GM19397 (cell line): ENCODE measurements around the gene MAL.

Experiments
- ATAC-seq: cut with Tn5 transposase; IDR thresholded peaks from one replicate; pipeline ENCODE4 v1.9.1; 2021; ENCODE audit warnings: mild to moderate bottlenecking, moderate library complexity; ENCODE audit not compliant: unreplicated experiment

The MAL gene

GRCh38 chr2:95015261-95015912 lies 10.1 kb upstream of the MAL start:
- no peak for ATAC-seq

DNA sequence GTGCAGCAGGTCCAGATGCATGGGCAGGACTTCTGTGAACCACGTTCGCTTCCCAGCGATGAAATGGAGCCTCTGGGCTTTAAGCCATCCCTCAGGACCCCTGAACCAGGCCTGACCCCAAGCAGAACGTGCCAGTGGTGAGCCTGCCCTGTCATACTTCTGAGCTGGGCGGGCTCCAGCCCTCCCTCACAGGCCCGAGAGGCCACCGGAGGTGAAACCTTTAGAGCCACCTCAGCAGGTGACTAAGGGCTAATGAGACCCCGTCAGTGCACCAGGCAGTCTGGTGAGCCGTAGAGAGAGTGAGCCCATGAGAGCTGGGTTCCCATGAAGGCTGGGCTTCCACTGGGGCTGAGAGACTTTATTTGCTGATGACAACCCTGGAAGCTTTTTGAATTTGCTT lies 8.9 kb upstream of the MAL start:
- no peak for ATAC-seq

GRCh38 chr2:95017071-95017501 lies 8.4 kb upstream of the MAL start:
- ATAC-seq: no peak

DNA sequence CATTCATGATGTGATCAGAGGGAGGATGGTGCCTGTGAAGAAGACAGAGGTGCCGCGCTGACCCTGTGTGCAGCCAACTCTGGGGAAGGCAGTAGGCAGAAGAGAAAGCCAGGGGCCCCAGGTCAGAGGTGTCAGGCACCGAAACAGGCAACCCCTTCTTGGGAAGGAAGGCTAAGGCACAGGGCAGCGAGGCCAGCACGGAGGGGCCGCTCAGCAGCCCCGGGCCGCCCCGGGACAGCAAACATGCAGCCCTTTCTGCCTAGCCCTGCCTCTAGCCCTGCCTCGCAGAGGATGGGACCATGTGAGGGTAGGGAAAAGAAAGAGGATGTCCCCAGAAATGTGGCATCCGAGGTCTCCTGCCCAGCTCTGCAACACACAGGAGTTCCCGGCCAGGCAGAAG lies 7.7 kb upstream of the MAL start:
- no peak for ATAC-seq

GRCh38 chr2:95018301-95018700 lies 7.2 kb upstream of the MAL start:
- ATAC-seq: no peak

DNA sequence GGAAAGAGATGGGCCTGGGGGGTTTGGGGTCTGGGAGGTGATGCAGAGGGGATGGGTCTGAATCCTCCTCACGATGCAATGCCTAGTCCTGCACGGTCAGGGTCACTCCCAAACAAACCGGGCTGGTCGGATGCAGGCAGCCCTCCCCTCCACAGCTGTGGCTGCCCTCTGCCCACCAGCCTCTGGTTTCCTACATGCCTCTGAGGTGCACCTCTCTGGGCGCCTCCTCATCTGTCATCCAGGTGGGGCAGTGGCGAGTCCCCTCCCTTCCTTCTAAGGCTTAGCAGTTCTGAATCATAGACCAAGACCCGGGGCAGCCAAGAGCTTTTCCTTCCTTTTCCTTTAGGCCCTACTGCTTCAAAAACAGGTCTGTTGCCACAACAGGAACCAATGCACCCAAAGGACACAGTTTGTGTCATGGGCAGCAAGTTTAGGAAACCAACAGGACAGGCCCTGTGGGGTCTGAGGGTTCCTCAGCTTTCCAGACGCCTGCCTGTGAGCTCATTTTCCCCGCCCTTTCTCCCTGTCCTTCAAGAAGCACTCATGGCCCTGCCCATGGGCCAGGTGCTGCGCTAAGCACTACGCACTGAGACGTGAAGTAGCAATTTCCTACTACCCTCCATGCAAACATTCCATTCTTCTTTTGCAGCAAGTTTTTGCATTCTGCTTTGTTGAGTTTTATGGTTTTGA lies 6.5 kb upstream of the MAL start:
- ATAC-seq: no peak

DNA sequence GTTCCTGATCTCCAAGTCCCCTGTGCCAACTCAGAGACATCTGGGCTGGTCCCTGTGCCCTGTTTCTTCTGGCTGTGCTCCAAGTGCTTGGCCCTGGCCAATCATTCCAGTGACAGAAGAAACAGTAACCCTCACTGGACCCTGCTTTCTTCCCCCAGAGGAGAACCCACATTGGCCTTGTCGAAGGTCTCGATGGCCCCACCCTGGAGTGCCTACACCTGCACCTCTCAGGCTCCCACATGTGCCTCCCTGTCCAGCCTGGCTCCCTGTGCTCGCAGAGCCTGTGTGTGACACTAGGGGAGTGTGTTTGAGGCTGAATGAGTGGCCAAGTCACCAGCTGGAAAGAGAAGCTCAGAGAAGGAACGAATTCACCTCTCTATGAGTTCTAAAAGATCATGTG lies 5.9 kb upstream of the MAL start:
- ATAC-seq: no peak

GRCh38 chr2:95020275-95021022 lies 5.1 kb upstream of the MAL start:
- no peak for ATAC-seq

- ATAC-seq: no peak
Observed at GRCh38 chr2:95021023-95021416, 4.5 kb upstream of the MAL start.

DNA sequence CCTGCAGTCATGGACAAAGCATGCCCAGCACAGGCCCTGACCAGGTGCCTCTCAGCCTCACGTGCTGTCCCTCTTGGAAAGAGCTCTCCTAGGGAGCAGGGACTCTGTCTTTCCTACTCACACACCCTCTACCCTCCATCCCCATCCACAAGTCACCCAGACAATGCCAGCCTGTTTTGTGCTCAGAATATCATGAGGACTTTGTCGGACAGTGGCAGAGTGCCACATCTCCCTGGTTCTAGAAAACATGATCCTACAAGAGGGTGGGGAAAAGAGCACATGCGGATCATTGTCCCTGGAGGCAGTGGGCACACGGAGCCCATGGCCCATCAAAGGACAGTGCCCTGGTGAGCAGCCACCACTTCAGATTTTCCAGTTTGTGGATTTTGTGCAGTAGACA lies 3.7 kb upstream of the MAL start:
- ATAC-seq: no peak

- ATAC-seq: peak; percentile 91
Observed at GRCh38 chr2:95022309-95023221, 2.9 kb upstream of the MAL start.

DNA sequence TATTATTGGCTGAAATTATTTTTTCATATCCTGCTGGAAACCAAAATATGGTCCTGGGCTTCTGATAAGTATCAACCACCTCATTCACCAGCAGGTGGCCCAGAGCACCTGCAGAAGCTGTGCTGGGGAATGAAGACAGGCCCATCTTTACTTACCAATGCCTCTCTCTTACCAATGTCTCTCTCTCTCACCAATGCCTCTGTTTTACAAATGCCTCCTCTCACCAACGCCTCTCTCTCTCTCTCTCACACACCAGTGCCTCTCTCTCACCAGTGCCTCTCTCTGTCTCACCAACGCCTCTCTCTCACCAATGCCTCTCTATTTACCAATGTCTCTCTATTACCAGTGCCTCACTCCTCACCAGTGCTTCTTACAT lies 2.3 kb upstream of the MAL start:
- ATAC-seq: peak; percentile 38

- no peak for ATAC-seq
Observed at GRCh38 chr2:95024371-95024770, 1.1 kb upstream of the MAL start.

DNA sequence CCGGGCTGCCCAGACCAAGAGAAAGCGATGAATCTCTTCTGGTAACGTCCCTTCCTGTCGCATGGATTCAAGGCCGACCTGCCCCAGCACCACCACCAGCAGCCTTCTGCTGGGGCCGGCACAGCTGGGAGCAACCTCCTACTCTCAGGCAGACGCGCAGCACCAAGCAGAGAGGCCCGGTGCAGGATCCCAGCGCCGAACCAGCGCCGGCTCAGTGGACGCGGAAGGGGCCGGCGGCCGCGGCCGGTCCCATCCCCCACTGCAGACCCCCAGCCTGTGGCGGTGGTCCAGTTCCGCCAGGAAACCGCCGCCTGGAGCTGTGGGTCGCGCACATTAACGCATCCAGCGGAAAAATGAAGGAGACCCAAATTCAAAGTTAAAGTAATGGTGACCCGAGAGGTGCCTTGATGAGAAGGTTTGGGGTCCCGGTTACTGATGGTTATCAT lies 525 bp upstream of the MAL start:
- no peak for ATAC-seq

DNA sequence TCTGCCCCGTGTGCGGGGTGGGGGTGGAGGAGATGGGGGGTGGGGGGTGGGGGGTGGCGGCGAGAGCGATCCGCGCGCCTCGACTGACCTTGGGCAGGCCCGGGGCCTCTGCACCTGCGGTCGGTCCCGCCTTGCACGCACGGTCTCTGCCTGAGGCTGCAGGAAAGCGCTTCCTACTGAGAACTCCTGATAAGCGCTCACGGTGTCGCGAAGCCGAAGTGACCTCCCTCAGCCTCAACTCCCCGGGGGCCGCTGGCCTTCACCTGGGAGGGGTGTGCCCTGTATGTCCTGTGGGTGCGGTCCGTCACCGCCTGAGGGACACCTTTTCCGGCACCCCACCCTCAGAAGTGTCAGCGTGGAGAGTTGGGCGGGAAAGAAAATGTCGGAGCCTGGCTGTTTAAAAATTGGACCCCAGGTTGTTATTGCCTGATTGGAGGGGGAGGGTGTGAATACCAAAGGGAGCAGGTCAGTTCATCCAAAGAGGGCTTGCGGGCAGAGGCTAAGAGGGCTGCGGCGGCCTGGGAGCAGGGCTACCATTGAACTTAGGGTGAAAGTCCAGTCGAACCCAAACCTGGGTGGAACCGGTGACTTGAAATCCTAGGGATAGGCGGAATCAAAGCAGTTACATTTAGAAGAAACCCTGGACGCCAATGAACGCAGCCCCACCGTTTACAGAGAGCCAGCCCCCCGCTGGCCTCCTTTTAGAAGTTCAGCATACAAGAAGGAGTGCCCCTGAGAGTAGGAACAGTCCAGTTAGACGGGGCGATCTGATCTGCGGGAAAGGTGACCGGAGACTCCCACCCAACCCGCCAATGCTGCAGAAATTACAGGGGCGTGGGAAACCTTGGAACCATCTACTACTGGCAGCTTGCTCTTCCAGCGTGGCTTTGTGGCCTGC lies 1.2 kb downstream of the MAL start:
- no peak for ATAC-seq

- ATAC-seq: no peak
Observed at GRCh38 chr2:95027369-95027720, 1.8 kb downstream of the MAL start.

GRCh38 chr2:95029898-95030341 lies 4.4 kb downstream of the MAL start:
- no peak for ATAC-seq

GRCh38 chr2:95030496-95030895 lies 5.0 kb downstream of the MAL start:
- no peak for ATAC-seq

- no peak for ATAC-seq
Observed at GRCh38 chr2:95031076-95031725, 5.7 kb downstream of the MAL start.

DNA sequence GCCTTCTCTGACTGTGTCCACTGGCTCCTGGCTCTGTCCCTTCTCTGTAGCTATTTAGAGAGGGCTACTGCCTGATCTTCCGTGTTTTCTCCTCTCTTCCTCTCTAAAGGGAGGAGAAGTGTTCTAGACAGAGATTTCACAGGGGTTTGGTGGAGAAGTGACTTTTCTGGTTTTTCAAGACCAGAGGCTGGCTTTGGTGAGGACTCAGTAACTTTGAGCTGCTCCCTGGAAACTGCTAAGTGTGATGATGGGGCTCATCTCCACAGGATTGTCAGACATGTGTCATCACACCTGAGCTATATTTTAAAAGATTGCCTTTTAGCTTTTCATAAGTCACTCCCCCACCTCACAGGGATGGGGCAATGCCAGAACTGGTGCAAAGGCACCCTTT lies 6.2 kb downstream of the MAL start:
- ATAC-seq: no peak
